Stimulated activated CD4-positive, alpha-beta T cell treated with anti-CD3 and anti-CD28 coated beads, Interleukin-12 subunit alpha, Interleukin-12 subunit beta, amount 100 ng/mL, for 48 hours (primary cell): ENCODE results near the gene PCDHGB6.
A peak's percentile ranks its signal among the peaks of the same experiment; 100 is the strongest.
"Not testable (repeated sequence)": the region's sequence is repeated elsewhere in the genome, so short reads cannot be mapped to it uniquely, and the experiment has no call there.

Experiments
- DNase-seq, 3 donors: peaks; one replicate each; pipeline ENCODE4 v3.0.0-alpha.2; 2020; ENCODE audit warnings: low read depth in 2 of 3, low spot score in 1 of 3

PCDHGB6 gene

DNA sequence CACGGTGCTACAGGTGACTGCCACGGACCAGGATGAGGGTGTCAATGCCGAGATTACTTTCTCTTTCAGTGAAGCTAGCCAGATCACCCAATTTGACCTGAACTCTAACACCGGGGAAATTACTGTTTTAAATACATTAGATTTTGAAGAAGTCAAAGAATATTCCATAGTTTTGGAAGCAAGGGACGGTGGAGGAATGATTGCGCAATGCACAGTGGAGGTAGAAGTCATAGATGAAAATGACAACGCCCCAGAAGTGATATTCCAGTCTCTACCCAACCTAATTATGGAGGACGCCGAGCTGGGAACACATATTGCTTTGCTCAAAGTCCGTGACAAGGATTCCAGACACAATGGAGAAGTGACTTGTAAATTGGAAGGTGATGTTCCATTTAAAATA, 19.2 kb upstream of the PCDHGB6 start:
- DNase-seq: no peak

DNA sequence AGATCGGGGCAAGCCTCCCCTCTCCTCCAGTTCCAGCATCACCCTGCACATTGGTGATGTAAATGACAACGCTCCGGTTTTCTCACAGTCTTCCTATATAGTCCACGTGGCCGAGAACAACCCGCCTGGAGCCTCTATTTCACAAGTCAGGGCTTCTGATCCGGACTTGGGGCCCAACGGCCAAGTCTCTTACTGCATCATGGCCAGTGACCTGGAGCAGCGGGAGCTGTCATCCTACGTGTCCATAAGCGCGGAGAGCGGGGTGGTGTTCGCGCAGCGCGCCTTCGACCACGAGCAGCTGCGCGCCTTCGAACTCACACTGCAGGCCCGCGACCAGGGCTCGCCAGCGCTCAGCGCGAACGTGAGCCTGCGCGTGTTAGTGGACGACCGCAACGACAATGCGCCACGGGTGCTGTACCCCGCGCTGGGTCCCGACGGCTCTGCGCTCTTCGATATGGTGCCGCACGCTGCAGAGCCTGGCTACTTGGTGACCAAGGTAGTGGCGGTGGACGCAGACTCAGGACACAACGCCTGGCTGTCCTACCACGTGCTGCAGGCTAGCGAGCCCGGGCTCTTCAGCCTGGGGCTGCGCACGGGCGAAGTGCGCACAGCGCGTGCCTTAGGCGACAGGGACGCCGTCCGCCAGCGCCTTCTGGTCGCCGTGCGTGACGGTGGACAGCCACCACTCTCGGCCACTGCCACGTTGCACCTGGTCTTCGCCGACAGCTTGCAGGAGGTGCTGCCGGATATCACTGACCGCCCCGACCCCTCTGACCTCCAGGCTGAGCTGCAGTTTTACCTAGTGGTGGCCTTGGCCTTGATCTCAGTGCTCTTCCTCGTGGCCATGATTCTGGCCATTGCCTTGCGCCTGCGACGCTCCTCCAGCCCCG, 18.4 kb upstream of the PCDHGB6 start:
- DNase-seq: no peak

DNA sequence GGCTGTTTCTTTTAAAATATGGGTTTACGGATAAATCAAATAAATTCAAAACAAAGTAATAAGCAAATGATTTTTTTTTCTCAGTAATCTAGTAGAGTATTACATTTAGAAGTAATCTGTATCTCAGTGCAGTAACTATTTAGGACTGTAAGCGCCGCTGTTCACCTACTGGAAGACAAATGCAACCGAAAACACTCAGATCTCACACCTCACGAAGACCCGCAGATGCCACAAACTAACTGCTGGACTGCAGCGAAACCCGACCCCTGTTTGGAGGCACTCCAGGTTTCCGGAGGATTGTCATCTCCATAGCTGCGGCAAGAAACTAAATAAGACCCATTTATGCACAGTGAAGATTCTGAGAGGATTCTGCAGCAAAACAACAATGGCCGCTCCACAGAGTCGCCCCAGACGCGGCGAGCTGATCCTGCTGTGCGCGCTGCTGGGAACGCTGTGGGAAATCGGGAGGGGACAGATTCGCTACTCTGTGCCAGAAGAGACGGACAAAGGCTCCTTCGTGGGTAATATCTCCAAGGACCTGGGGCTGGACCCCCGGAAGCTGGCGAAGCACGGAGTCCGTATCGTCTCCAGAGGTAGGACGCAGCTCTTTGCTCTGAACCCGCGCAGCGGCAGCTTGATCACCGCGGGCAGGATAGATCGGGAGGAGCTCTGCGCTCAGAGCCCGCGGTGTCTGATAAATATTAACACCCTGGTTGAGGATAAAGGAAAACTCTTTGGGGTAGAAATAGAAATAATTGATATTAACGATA, 15.2 kb upstream of the PCDHGB6 start, which contains the start of gene PCDHGA8:
PCDHGA8 (plus strand) TSS at position 205 of the 770 bp plus-strand sequence; CDS start at position 386, 181 bp downstream.
- no peak for DNase-seq

- DNase-seq: no peak
These were observed 14.6 kb upstream of the PCDHGB6 start for GRCh38 chr5:141393267-141393666.

DNA sequence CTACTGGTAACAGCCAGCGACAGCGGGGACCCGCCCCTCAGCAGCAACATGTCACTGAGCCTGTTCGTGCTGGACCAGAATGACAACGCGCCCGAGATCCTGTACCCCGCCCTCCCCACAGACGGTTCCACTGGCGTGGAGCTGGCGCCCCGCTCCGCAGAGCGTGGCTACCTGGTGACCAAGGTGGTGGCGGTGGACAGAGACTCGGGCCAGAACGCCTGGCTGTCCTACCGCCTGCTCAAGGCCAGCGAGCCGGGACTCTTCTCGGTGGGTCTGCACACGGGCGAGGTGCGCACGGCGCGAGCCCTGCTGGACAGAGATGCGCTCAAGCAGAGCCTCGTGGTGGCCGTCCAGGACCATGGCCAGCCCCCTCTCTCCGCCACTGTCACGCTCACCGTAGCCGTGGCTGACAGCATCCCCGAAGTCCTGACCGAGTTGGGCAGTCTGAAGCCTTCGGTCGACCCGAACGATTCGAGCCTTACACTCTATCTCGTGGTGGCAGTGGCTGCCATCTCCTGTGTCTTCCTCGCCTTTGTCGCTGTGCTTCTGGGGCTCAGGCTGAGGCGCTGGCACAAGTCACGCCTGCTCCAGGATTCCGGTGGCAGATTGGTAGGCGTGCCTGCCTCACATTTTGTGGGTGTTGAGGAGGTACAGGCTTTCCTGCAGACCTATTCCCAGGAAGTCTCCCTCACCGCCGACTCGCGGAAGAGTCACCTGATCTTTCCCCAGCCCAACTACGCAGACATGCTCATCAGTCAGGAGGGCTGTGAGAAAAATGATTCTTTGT, 13.2 kb upstream of the PCDHGB6 start:
- DNase-seq: not testable (repeated sequence)

DNA sequence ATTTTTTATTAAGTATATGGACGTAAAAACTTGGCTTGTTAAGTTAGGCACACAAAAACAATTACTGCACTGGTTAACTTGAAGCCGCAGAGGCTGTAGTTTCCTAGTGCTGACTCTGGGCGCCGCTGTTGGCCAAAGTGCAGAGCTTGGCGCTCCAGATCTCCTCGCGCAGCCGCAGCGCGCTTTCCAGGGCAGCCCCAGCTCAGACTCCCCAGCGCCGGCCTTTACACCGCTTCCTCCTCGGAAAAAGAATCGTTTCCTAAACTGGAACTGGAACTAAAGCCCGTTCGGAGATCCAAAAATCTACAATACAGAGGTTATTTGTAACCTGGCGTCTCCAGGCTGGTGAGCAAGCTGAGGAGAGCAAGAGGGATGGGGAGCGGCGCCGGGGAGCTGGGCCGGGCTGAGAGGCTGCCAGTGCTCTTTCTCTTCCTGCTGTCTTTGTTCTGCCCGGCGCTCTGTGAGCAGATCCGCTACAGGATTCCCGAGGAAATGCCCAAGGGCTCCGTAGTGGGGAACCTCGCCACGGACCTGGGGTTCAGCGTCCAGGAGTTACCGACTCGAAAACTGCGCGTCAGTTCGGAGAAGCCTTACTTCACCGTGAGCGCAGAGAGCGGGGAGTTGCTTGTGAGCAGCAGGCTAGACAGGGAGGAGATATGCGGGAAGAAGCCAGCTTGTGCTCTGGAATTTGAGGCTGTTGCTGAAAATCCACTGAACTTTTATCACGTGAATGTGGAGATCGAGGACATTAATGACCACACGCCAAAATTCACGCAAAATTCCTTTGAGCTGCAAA, 9.9 kb upstream of the PCDHGB6 start, which contains the start of gene PCDHGB5:
PCDHGB5 (plus strand) TSS at position 192 of the 796 bp plus-strand sequence; CDS start at position 373, 181 bp downstream.
- not testable (repeated sequence) for DNase-seq

GRCh38 chr5:141398608-141399007, 9.2 kb upstream of the PCDHGB6 start:
- no peak for DNase-seq

DNA sequence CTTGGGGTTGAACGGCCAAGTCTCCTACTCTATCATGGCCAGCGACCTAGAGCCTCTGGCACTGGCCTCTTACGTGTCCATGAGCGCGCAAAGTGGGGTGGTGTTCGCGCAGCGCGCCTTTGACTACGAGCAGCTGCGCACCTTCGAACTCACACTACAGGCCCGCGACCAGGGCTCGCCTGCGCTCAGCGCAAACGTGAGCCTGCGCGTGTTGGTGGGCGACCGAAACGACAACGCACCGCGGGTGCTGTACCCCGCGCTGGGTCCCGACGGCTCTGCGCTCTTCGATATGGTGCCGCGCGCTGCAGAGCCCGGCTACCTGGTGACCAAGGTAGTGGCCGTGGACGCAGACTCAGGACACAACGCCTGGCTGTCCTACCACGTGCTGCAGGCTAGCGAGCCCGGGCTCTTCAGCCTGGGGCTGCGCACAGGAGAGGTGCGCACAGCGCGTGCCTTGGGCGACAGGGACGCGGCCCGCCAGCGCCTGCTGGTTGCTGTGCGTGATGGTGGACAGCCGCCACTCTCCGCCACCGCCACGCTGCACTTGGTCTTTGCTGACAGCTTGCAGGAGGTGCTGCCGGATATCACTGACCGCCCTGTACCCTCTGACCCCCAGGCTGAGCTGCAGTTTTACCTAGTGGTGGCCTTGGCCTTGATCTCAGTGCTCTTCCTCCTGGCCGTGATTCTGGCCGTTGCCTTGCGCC, 8.1 kb upstream of the PCDHGB6 start:
- no peak for DNase-seq

DNA sequence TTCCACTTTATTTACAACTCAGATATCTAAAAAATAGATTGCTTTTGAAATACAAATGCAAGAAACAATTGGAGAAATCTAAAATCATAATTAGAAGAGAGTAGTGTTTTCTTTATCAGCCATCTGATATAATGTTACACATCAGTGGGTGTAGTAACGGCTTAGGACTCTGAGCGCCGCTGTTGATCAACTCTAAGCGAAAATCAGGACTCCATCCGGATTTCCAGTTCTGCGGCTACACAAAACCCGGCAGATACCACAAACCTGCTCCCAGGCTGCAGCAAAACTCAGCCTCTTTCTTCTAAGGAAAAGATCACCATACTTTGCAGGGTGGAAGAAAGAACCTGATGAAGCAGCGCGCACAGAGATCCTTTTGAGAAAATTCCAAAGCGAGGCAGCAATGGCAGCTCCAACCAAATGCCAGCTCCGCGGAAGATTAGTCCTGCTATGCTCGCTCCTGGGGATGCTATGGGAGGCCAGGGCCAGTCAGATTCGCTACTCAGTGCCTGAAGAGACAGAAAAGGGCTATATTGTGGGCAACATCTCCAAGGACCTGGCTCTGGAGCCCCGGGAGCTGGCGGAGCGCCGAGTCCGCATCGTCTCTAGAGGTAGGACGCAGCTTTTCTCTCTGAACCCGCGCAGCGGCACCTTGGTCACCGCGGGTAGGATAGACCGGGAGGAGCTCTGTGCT, 5.1 kb upstream of the PCDHGB6 start, which contains the start of gene PCDHGA9:
PCDHGA9 (plus strand) TSS at position 226 of the 691 bp plus-strand sequence; CDS start at position 401, 175 bp downstream.
- no peak for DNase-seq

DNA sequence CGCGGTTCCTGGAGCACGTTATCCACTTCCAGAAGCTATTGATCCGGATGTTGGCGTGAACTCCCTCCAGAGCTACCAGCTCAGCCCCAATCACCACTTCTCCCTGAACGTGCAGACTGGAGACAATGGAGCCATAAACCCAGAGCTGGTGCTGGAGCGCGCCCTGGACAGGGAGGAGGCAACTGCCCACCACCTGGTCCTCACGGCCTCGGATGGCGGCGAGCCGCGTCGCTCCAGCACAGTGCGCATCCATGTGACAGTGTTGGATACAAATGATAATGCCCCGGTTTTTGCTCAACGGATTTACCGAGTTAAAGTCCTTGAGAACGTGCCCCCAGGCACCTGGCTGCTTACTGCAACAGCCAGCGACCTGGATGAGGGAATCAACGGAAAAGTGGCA, 4.4 kb upstream of the PCDHGB6 start:
- no peak for DNase-seq

DNA sequence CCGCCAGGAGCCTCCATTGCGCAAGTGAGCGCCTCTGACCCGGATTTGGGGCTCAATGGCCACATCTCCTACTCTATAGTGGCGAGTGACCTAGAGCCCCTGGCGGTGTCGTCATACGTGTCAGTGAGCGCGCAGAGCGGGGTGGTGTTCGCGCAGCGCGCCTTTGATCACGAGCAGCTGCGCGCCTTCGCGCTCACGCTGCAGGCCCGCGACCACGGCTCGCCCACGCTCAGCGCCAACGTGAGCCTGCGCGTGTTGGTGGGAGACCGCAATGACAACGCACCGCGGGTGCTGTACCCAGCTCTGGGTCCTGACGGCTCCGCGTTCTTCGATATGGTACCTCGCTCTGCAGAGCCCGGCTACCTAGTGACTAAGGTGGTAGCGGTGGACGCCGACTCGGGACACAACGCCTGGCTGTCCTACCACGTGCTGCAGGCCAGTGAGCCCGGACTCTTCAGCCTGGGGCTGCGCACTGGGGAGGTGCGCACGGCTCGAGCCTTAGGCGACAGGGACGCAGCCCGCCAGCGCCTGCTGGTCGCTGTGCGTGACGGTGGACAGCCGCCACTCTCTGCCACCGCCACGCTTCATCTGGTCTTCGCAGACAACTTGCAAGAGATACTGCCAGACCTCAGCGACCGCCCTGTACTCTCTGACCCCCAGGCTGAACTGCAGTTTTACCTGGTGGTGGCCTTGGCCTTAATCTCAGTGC, 1.9 kb downstream of the PCDHGB6 start:
- DNase-seq: no peak

DNA sequence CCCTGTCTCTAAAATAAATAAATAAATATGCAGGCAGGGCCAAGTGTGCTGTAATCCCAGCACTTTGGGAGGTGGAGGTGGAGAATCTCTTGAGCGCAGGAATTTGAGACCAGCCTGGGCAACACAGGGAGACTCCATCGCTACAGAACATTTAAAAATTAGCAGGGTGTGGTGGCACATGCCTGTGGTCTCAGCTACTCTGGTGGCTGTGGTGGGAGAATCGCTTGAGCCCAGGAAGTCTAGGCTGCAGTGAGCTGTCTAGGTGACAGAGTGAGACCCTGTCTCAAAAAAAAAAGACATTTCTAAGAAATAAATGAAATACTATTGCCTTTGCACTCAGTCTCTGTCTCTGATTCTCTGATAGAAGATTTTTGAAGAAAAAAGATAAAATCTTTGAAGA, 3.8 kb downstream of the PCDHGB6 start:
- no peak for DNase-seq

GRCh38 chr5:141412854-141413539, 5.2 kb downstream of the PCDHGB6 start, which contains the start of gene PCDHGA10:
TSS of gene PCDHGA10 (plus strand) at chr5:141412987. CDS start at chr5:141413176, 189 bp downstream.
- peak in 1 of 3 donors; percentile 33 for DNase-seq

- DNase-seq: no peak
These were observed 5.8 kb downstream of the PCDHGB6 start for GRCh38 chr5:141413540-141414069.

DNA sequence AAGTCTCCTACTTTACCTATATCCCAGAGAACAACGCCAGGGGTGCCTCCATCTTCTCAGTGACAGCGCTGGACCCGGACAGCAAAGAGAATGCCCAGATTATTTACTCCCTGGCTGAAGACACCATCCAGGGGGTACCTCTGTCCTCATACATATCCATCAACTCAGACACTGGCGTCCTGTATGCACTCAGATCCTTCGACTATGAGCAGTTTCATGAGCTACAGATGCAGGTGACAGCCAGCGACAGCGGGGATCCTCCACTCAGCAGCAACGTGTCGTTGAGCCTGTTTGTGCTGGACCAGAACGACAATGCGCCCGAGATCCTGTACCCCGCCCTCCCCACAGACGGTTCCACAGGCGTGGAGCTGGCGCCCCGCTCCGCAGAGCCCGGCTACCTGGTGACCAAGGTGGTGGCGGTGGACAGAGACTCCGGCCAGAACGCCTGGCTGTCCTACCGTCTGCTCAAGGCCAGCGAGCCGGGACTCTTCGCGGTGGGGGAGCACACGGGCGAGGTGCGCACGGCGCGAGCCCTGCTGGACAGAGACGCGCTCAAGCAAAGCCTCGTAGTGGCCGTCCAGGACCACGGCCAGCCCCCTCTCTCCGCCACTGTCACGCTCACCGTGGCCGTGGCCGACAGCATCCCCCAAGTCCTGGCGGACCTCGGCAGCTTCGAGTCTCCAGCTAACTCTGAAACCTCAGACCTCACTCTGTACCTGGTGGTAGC, 6.9 kb downstream of the PCDHGB6 start:
- not testable (repeated sequence) for DNase-seq

DNA sequence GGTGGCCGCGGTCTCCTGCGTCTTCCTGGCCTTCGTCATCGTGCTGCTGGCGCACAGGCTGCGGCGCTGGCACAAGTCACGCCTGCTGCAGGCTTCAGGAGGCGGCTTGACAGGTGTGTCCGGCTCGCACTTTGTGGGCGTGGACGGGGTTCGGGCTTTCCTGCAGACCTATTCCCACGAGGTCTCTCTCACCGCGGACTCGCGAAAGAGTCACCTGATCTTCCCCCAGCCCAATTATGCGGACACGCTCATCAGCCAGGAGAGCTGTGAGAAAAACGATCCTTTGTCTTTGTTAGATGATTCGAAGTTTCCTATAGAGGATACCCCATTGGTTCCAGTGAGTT, 7.4 kb downstream of the PCDHGB6 start:
- DNase-seq: not testable (repeated sequence)
